ENCODE results near the gene BLOC1S5. TPM values are rescaled to one million over a fixed set of nuclear protein-coding genes. Genes with fewer than 3 reads are reported as not detected.

Gene BLOC1S5
- total RNA-seq, 2 experiments from 2014 or later, result 22.6 to 30.7 TPM

- H4K20me1 ChIP-seq (ENCODE audit: insufficient read depth, low read length), result no peaks in the 10 kb centered on the region
- H3K4me3 ChIP-seq (ENCODE audit: low read depth, low read length, poor library complexity, severe bottlenecking), result no peak overlapping the region
- H3K27ac ChIP-seq (ENCODE audit: low read depth, low read length, poor library complexity, severe bottlenecking), result no peak overlapping the region
- H3K4me1 ChIP-seq (ENCODE audit: insufficient read depth, low read length, poor library complexity, severe bottlenecking), result peaks cover 19% of the 10 kb centered on the region
- no peak for DNase-seq (ENCODE audit: low spot score)
- H3K79me2 ChIP-seq (ENCODE audit: insufficient read depth, low read depth, low read length), result peaks cover 4% of the 10 kb centered on the region; the same call in 1 of the 2 replicates
- no peak overlapping the region for H3K4me2 ChIP-seq (ENCODE audit: low read length)
- no peak overlapping the region for H2AFZ ChIP-seq (ENCODE audit: low read length)
- BruUV-seq (replicated peaks), result no TSS peak
- no peak for TF ChIP-seq EZH2phosphoT487 (IDR thresholded peaks at IDR 0.05; ENCODE audit: borderline replicate concordance, low read depth, low read length)
- TF ChIP-seq CTCF (conservative IDR thresholded peaks at IDR 0.05; ENCODE audit: low read length), result no peak
- ChIA-PET CTCF (ENCODE audit: unreplicated experiment) (no interaction called here), POLR2A (interaction anchor here (0.7 to 1.0 kb wide), 4 partner anchors 9 to 125 kb away, joined by 3 to 6 read pairs (median 4); no protein-coding TSS in a partner anchor)
- peaks cover 21% of the 10 kb centered on the region for H3K36me3 ChIP-seq (ENCODE audit: insufficient read depth, low read length)
- intact Hi-C loops (cut with micrococcal nuclease; ENCODE audit: unreplicated experiment), result no loop called here
- H3K9me2 ChIP-seq (ENCODE audit: insufficient read depth, low read length), result no peaks in the 10 kb centered on the region
- no peaks in the 10 kb centered on the region for H3K9me3 ChIP-seq (ENCODE audit: low read length)
These were observed 49.2 kb downstream of the BLOC1S5 start for GRCh38 chr6:8014947-8015346.

- intact Hi-C loops (cut with micrococcal nuclease; ENCODE audit: unreplicated experiment), result no loop called here
- POLR2A ChIA-PET, result interaction anchor here (0.6 to 1.5 kb wide), 4 partner anchors 16 to 284 kb away, joined by 3 to 5 read pairs (median 4); no protein-coding TSS in a partner anchor
- Histone ChIP-seq H4K20me1 (ENCODE audit: insufficient read depth, low read length) (no peaks in the 10 kb centered on the region), H3K4me2 (ENCODE audit: low read length) (no peak overlapping the region), H3K9me3 (ENCODE audit: low read length) (no peaks in the 10 kb centered on the region), H3K9me2 (ENCODE audit: insufficient read depth, low read length) (no peaks in the 10 kb centered on the region), H3K27ac (ENCODE audit: low read depth, low read length, poor library complexity, severe bottlenecking) (no peak overlapping the region), H3K36me3 (ENCODE audit: insufficient read depth, low read length) (peaks cover 21% of the 10 kb centered on the region), H2AFZ (ENCODE audit: low read length) (no peak overlapping the region), H3K4me1 (ENCODE audit: insufficient read depth, low read length, poor library complexity, severe bottlenecking) (peaks cover 19% of the 10 kb centered on the region), H3K4me3 (ENCODE audit: low read depth, low read length, poor library complexity, severe bottlenecking) (no peak overlapping the region), H3K79me2 (ENCODE audit: insufficient read depth, low read depth, low read length) (peaks cover 4% of the 10 kb centered on the region; the same call in 1 of the 2 replicates)
- no peak for DNase-seq (ENCODE audit: low spot score)
- TF ChIP-seq CTCF (conservative IDR thresholded peaks at IDR 0.05; ENCODE audit: low read length) (no peak), EZH2phosphoT487 (IDR thresholded peaks at IDR 0.05; ENCODE audit: borderline replicate concordance, low read depth, low read length) (no peak)
- BruUV-seq (replicated peaks), result no TSS peak
- CTCF ChIA-PET (ENCODE audit: unreplicated experiment), result no interaction called here
These were observed 50.4 kb downstream of the BLOC1S5 start for GRCh38 chr6:8013763-8014162.

GRCh38 chr6:8006208-8006607 lies 58.0 kb downstream of the BLOC1S5 start:
- Histone ChIP-seq H3K4me3 (ENCODE audit: low read depth, low read length, poor library complexity, severe bottlenecking) (no peak overlapping the region), H4K20me1 (ENCODE audit: insufficient read depth, low read length) (no peaks in the 10 kb centered on the region), H3K4me2 (ENCODE audit: low read length) (no peak overlapping the region), H3K9me2 (ENCODE audit: insufficient read depth, low read length) (no peaks in the 10 kb centered on the region), H3K9me3 (ENCODE audit: low read length) (no peaks in the 10 kb centered on the region), H3K4me1 (ENCODE audit: insufficient read depth, low read length, poor library complexity, severe bottlenecking) (peaks cover 3% of the 10 kb centered on the region), H3K27ac (ENCODE audit: low read depth, low read length, poor library complexity, severe bottlenecking) (no peak overlapping the region), H3K36me3 (ENCODE audit: insufficient read depth, low read length) (peaks cover 5% of the 10 kb centered on the region; the same call in 1 of the 2 replicates), H2AFZ (ENCODE audit: low read length) (no peak overlapping the region), H3K79me2 (ENCODE audit: insufficient read depth, low read depth, low read length) (no peaks in the 10 kb centered on the region)
- CTCF ChIA-PET (ENCODE audit: unreplicated experiment), result interaction anchor here (0.5 to 1.1 kb wide), 2 partner anchors 203 to 283 kb away, joined by 3 read pairs; no protein-coding TSS in a partner anchor
- peak; percentile 48 for DNase-seq (ENCODE audit: low spot score)
- no TSS peak for BruUV-seq (replicated peaks)
- POLR2A ChIA-PET, result interaction anchor here (0.8 to 0.9 kb wide), 2 partner anchors 9 to 25 kb away, joined by 3 to 6 read pairs; no protein-coding TSS in a partner anchor
- TF ChIP-seq CTCF (conservative IDR thresholded peaks at IDR 0.05; ENCODE audit: low read length), result peak; percentile 86
- TF ChIP-seq EZH2phosphoT487 (IDR thresholded peaks at IDR 0.05; ENCODE audit: borderline replicate concordance, low read depth, low read length), result no peak
- intact Hi-C loops (cut with micrococcal nuclease; ENCODE audit: unreplicated experiment), result loop anchor here (1.0 kb wide), 1 partner anchor 285 kb away; no protein-coding TSS in a partner anchor

All from OCI-LY7 (cell line).